H1 (cell line): ENCODE data around the gene SLC25A28. TPM values are rescaled to one million over a fixed set of nuclear protein-coding genes. Genes with fewer than 3 reads are reported as not detected.

Experiments
- CEBPB ChIP-seq: IDR thresholded peaks from 2 replicates; pipeline ENCODE4 v1.6.1; 2012; ENCODE audit warnings: low read depth, low read length
- CHD2 ChIP-seq: IDR thresholded peaks from 2 replicates; pipeline ENCODE4 v1.6.1; 2012; ENCODE audit warnings: low read length, improper control_type of control experiment
- SP2 ChIP-seq: IDR thresholded peaks from 2 replicates; pipeline ENCODE4 v1.6.1; 2012; ENCODE audit warnings: mild to moderate bottlenecking, low read length, inconsistent platforms
- SRF ChIP-seq: IDR thresholded peaks from 2 replicates; pipeline ENCODE4 v1.6.1; 2011; ENCODE audit warnings: mild to moderate bottlenecking, low read depth, low read length, moderate library complexity
- polyA plus RNA-seq, 7 experiments: library from polyadenylated mRNA; depleted of rRNA in 3 of 7; stranded (reverse) in 5 of 7; unstranded in 2 of 7; fragments of >200 nt in 5 of 7; fragments of 200-250 nt in 2 of 7; gene quantifications; 1 replicate in 5 of 7; 2 replicates in 1 of 7; 4 replicates in 1 of 7; pipeline versions ENCODE4 v1.2.1 to v1.2.3, GENCODE V29; 2011 to 2013; ENCODE audit warnings: missing spikeins in 2 of 7, mixed read lengths in 2 of 7
- total RNA-seq: library from RNA; stranded (reverse); fragmentation: NEBNext Ultra II Directional; extraction: Animal tissue kit (Norgen Biotek cat#: 25700); gene quantifications from 2 replicates; pipeline ENCODE4 v1.2.1, GENCODE V29; 2021

SLC25A28 gene
- total and polyA plus RNA-seq, 2 of the 8 experiments (the other 6 are each of a cell fraction or from before 2014, with no cell fraction given), result 17.2 to 18.5 TPM

DNA sequence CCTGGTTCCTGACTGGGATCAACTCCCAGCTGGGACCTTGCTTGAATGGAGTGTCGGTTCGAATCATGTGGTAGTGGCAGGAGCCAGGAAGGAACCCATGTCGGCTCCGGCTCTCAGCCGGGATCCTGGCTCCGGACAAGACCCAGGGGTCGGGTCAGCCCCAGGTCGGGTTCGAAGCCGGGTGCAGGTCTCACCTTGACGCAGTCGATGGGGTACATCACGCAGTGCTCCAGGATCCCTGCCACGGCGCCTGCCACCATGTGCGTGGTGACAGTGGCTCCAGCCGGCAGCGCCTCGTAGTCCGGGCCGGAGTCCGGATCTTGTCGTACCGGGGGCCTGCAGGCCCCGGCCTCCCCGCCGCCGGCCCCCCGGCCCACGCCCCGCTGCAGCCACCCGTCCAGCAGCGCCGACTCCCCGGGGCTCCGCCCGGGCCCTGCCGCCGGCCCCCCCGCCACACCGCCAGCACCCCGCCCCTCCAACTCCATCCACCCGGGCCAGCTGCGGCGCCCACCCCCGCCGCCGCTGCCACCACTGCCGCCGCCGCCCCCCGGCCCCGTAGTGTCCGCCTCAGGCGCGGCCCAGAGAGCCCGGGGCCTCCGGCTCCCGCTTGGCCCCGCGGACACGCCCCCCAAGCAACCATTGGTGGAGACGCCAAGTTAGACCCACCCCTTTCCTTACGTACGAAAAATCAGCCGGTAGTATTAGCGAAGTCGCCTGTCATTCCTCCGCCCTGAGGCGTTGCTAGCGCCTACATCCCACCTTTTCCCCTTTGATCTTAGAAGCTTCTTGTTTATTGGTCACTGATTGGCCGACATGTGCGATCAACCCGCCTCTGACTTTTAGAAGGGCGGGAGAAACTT is at the start of gene SLC25A28 (continued):
- TF ChIP-seq CHD2 (peak; percentile 70), SP2 (peak; percentile 67), CEBPB (no peak), SRF (no peak)
- TF ChIP-seq, all 59 proteins: peak for 10
